H1 (cell line): ENCODE data around the gene TSEN54. TPM values are rescaled to one million over a fixed set of nuclear protein-coding genes. Genes with fewer than 3 reads are reported as not detected.
A peak's percentile ranks its signal among the peaks of the same experiment; 100 is the strongest.

ENCODE experiments used
- ATF2 ChIP-seq: IDR thresholded peaks from 2 replicates; pipeline ENCODE4 v1.6.1; 2012; ENCODE audit warnings: low read length, inconsistent platforms
- BACH1 ChIP-seq: IDR thresholded peaks from 2 replicates; pipeline ENCODE4 v1.6.1; 2012; ENCODE audit warnings: low read length, improper control_type of control experiment
- BCL11A ChIP-seq, 2 experiments: IDR thresholded peaks; one replicate each; pipeline ENCODE4 v1.6.1; 2011; ENCODE audit warnings: low read depth in 2 of 2, low read length in 2 of 2, mild to moderate bottlenecking in 2 of 2
- BRCA1 ChIP-seq: IDR thresholded peaks from 2 replicates; pipeline ENCODE4 v1.6.1; 2012; ENCODE audit warnings: low read depth, low read length, improper control_type of control experiment
- CHD1 ChIP-seq: IDR thresholded peaks from 2 replicates; pipeline ENCODE4 v1.6.1; 2012; ENCODE audit warnings: low read depth, low read length, improper control_type of control experiment
- CREB1 ChIP-seq: IDR thresholded peaks from 2 replicates; pipeline ENCODE4 v1.6.1; 2012; ENCODE audit warnings: inconsistent platforms
- E2F6 ChIP-seq: IDR thresholded peaks from 2 replicates; pipeline ENCODE4 v1.6.1; 2012; ENCODE audit warnings: inconsistent platforms
- EGR1 ChIP-seq: IDR thresholded peaks from 2 replicates; pipeline ENCODE4 v1.6.1; 2011; ENCODE audit warnings: low read depth, low read length, borderline replicate concordance
- HDAC2 ChIP-seq, 2 experiments: fragments of 300-600 bp in 1 of 2; sonication (generic) in 1 of 2; IDR thresholded peaks; 2 replicates each; pipeline ENCODE4 v1.6.1; 2011 to 2012; ENCODE audit warnings: low read depth in 2 of 2, low read length in 2 of 2, mild to moderate bottlenecking in 2 of 2, moderate library complexity in 2 of 2, borderline replicate concordance in 1 of 2, inconsistent platforms in 1 of 2
- HDAC6 ChIP-seq: IDR thresholded peaks from one replicate; pipeline ENCODE4 v1.7.1; 2012; ENCODE audit warnings: low read depth, mild to moderate bottlenecking, inconsistent platforms, low read length, moderate library complexity
- KDM1A ChIP-seq: fragments of 200-600, 300-600 bp; sonication (generic); IDR thresholded peaks from 2 replicates; pipeline ENCODE4 v1.7.1; 2016; ENCODE audit warnings: mild to moderate bottlenecking, low read length, borderline replicate concordance
- KDM5A ChIP-seq: fragments of 200-600 bp; IDR thresholded peaks from 2 replicates; pipeline ENCODE4 v1.7.1; 2012; ENCODE audit warnings: mild to moderate bottlenecking, low read length, inconsistent platforms, mixed read lengths
- POLR2A ChIP-seq, 2 experiments: IDR thresholded peaks; 1 replicate in 1 of 2; 2 replicates in 1 of 2; pipeline ENCODE4 v1.6.1; 2011; ENCODE audit warnings: low read depth in 2 of 2, low read length in 2 of 2, mild to moderate bottlenecking in 2 of 2; ENCODE audit errors: control extremely low read depth in 1 of 2
- POU5F1 ChIP-seq: IDR thresholded peaks from 2 replicates; pipeline ENCODE4 v1.6.1; 2011; ENCODE audit warnings: low read depth, mild to moderate bottlenecking, low read length, moderate library complexity
- RFX5 ChIP-seq: IDR thresholded peaks from 2 replicates; pipeline ENCODE4 v1.6.1; 2011; ENCODE audit warnings: low read depth, low read length, improper control_type of control experiment, borderline replicate concordance
- RNF2 ChIP-seq: fragments of 200-900, 300-1000 bp; sonication (generic); IDR thresholded peaks from 2 replicates; pipeline ENCODE4 v1.7.1; 2016; ENCODE audit warnings: borderline replicate concordance, low read depth, mild to moderate bottlenecking, antibody characterized with exemption, low read length; ENCODE audit not compliant: poor library complexity, severe bottlenecking; ENCODE audit errors: missing control alignments
- SIN3A ChIP-seq, 2 experiments: IDR thresholded peaks in 1 of 2; conservative IDR thresholded peaks in 1 of 2; 2 replicates each; pipeline ENCODE4 v1.6.1; 2011 to 2012; ENCODE audit warnings: low read length in 2 of 2, improper control_type of control experiment in 1 of 2, low read depth in 1 of 2, mild to moderate bottlenecking in 1 of 2
- SIRT6 ChIP-seq: IDR thresholded peaks from one replicate; pipeline ENCODE4 v1.7.1; 2012; ENCODE audit warnings: low read length, inconsistent platforms
- TAF7 ChIP-seq: optimal IDR thresholded peaks from 2 replicates; pipeline ENCODE3; 2011; ENCODE audit warnings: low read depth, mild to moderate bottlenecking, inconsistent platforms, low read length, moderate library complexity, borderline replicate concordance
- TCF12 ChIP-seq: IDR thresholded peaks from 2 replicates; pipeline ENCODE4 v1.6.1; 2011; ENCODE audit warnings: low read depth, mild to moderate bottlenecking, low read length
- YY1 ChIP-seq: IDR thresholded peaks from 2 replicates; pipeline ENCODE4 v1.6.1; 2011; ENCODE audit warnings: low read depth, mild to moderate bottlenecking, low read length
- polyA plus RNA-seq, 7 experiments: library from polyadenylated mRNA; depleted of rRNA in 3 of 7; stranded (reverse) in 5 of 7; unstranded in 2 of 7; fragments of >200 nt in 5 of 7; fragments of 200-250 nt in 2 of 7; gene quantifications; 1 replicate in 5 of 7; 2 replicates in 1 of 7; 4 replicates in 1 of 7; pipeline versions ENCODE4 v1.2.1 to v1.2.3, GENCODE V29; 2011 to 2013; ENCODE audit warnings: missing spikeins in 2 of 7, mixed read lengths in 2 of 7
- total RNA-seq: library from RNA; stranded (reverse); fragmentation: NEBNext Ultra II Directional; extraction: Animal tissue kit (Norgen Biotek cat#: 25700); gene quantifications from 2 replicates; pipeline ENCODE4 v1.2.1, GENCODE V29; 2021

Gene TSEN54
- total and polyA plus RNA-seq, 2 of the 8 experiments (the other 6 are each of a cell fraction or from before 2014, with no cell fraction given) = 43.6 to 60.3 TPM

DNA sequence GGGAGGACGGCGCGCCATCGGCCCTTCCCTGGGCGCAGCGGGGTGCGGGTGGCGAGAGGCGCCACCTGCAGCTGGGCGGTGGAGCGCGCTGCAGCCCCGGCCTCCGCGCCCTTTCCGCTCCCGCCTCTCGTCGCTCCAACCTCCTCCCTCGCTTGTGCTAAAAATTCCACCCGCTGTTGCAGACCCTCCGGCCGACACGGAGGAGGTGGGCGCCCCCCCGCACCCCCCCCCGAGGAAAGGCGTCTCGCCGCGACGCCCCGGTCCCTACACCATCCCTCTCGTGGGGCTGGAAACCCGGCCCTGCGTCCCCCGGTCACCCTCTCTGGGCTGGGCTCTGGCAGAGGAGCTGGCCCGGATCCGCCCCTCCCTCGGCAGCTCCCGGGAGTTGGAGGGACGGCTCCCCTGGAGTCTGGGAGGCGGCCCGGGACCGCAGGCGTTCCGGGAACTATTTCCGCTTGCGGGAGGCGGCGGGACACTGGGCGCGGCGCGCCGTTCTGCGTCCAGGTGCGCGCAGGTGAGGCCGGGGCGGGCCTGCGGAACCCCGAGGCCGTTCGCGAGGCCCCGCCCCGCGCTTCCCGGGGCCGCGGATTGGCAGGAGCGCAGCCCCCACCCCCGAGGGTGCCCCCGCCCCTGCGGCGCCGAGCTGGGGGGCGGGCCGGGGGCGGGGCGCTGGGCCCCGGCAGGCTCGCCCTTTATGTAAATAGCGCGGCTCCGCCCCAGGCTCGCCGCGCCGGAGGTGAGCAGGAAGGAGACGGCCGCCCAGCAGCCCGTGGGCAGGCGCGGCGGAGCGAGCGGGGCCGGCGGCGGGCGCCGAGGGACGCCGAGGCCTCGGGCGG lies 8.9 kb downstream of the TSEN54 start, which contains the start of gene LLGL2 (continued):
- TF ChIP-seq ATF2 = no peak
- peak in 1 of 2 experiments; percentile 65; a peak in 2 of 3 replicates for TF ChIP-seq POLR2A (IDR thresholded peaks at IDR 0.05; ENCODE audit: control extremely low read depth in 1 of 2, low read depth in 2 of 2, low read length in 2 of 2)
- TF ChIP-seq CHD1 = no peak
- no peak for TF ChIP-seq HDAC6
- TF ChIP-seq TCF12 = peak; percentile 75; the same call in 1 of the 2 replicates
- no peak for TF ChIP-seq BCL11A (IDR thresholded peaks at IDR 0.05; ENCODE audit: low read depth in 2 of 2, low read length in 2 of 2)
- no peak for TF ChIP-seq POU5F1
- peak; percentile 37 to 79; a peak in 2 of 4 replicates for TF ChIP-seq SIN3A (conservative IDR thresholded peaks at IDR 0.05 in 1 of 2, IDR thresholded peaks at IDR 0.05 in 1 of 2; ENCODE audit: low read depth in 1 of 2, low read length in 2 of 2)
- no peak for TF ChIP-seq BRCA1
- TF ChIP-seq CREB1 = no peak
- TF ChIP-seq KDM1A = peak; percentile 35; the same call in 1 of the 2 replicates
- TF ChIP-seq HDAC2 (IDR thresholded peaks at IDR 0.05; ENCODE audit: borderline replicate concordance in 1 of 2, low read depth in 2 of 2, low read length in 2 of 2) = no peak
- no peak for TF ChIP-seq KDM5A
- no peak for TF ChIP-seq RFX5
- TF ChIP-seq EGR1 = no peak
- peak; percentile 29; the same call in 1 of the 2 replicates for TF ChIP-seq YY1
- peak; percentile 47 for TF ChIP-seq E2F6
- TF ChIP-seq RNF2 = no peak
- TF ChIP-seq SIRT6 = no peak
- TF ChIP-seq TAF7 = no peak
- TF ChIP-seq BACH1 = no peak
